Trophoblast cell (in vitro differentiated cells and primary cell): ENCODE results near the gene BOC.

ENCODE experiments used
- DNase-seq, 2 donors: peaks; one replicate each; pipeline ENCODE4 v3.0.0-alpha.2; 2016
- H2AFZ ChIP-seq: 2 replicates; pipeline ENCODE4 v1.6.1; 2013; ENCODE audit warnings: low read length, moderate library complexity, mild to moderate bottlenecking; ENCODE audit not compliant: insufficient read depth, poor library complexity
- H2AK5ac ChIP-seq: 2 replicates; pipeline ENCODE4 v1.6.1; 2013; ENCODE audit warnings: mild to moderate bottlenecking, low read length
- H2BK120ac ChIP-seq: 2 replicates; pipeline ENCODE4 v1.6.1; 2013; ENCODE audit warnings: low read length, mild to moderate bottlenecking, moderate library complexity; ENCODE audit not compliant: insufficient read depth, poor library complexity
- H2BK12ac ChIP-seq: 2 replicates; pipeline ENCODE4 v1.6.1; 2013; ENCODE audit warnings: mild to moderate bottlenecking, low read length, moderate library complexity
- H2BK5ac ChIP-seq: 2 replicates; pipeline ENCODE4 v1.6.1; 2013; ENCODE audit warnings: low read length, low read depth, moderate library complexity, mild to moderate bottlenecking; ENCODE audit not compliant: poor library complexity
- H3K14ac ChIP-seq: 2 replicates; pipeline ENCODE4 v1.6.1; 2013; ENCODE audit warnings: mild to moderate bottlenecking, low read length
- H3K18ac ChIP-seq: 2 replicates; pipeline ENCODE4 v1.6.1; 2013; ENCODE audit warnings: mild to moderate bottlenecking, low read length
- H3K23ac ChIP-seq: 2 replicates; pipeline ENCODE4 v1.6.1; 2013; ENCODE audit warnings: low read length
- H3K27ac ChIP-seq: 2 replicates; pipeline ENCODE4 v1.5.1; 2013; ENCODE audit warnings: low read depth, mild to moderate bottlenecking, inconsistent platforms, low read length, moderate library complexity
- H3K27me3 ChIP-seq: 2 replicates; pipeline ENCODE4 v1.6.1; 2013; ENCODE audit warnings: inconsistent platforms, mild to moderate bottlenecking, low read length, moderate library complexity; ENCODE audit not compliant: insufficient read depth
- H3K36me3 ChIP-seq, 2 experiments: 1 replicate in 1 of 2; 2 replicates in 1 of 2; pipeline ENCODE4 v1.6.1; 2013; ENCODE audit warnings: low read length in 2 of 2, mild to moderate bottlenecking in 2 of 2, moderate library complexity in 1 of 2; ENCODE audit not compliant: insufficient read depth in 2 of 2, control insufficient read depth in 1 of 2
- H3K4ac ChIP-seq: 2 replicates; pipeline ENCODE4 v1.6.1; 2013; ENCODE audit warnings: low read depth, mild to moderate bottlenecking, low read length, moderate library complexity
- H3K4me1 ChIP-seq, 2 experiments: 1 replicate in 1 of 2; 2 replicates in 1 of 2; pipeline ENCODE4 v1.6.1; 2013; ENCODE audit warnings: low read length in 2 of 2, mild to moderate bottlenecking in 2 of 2, moderate library complexity in 1 of 2; ENCODE audit not compliant: insufficient read depth in 2 of 2, control insufficient read depth in 1 of 2
- H3K4me2 ChIP-seq: 2 replicates; pipeline ENCODE4 v1.6.1; 2013; ENCODE audit warnings: inconsistent platforms, mild to moderate bottlenecking, low read length, moderate library complexity
- H3K4me3 ChIP-seq: 2 replicates; pipeline ENCODE4 v1.5.1; 2013; ENCODE audit warnings: mild to moderate bottlenecking, low read depth, low read length, inconsistent platforms
- H3K79me1 ChIP-seq: one replicate; pipeline ENCODE4 v1.6.1; 2013; ENCODE audit warnings: low read length
- H3K79me2 ChIP-seq: 2 replicates; pipeline ENCODE4 v1.6.1; 2013; ENCODE audit warnings: low read length, mild to moderate bottlenecking; ENCODE audit not compliant: control insufficient read depth, insufficient read depth, poor library complexity
- H3K9ac ChIP-seq: 2 replicates; pipeline ENCODE4 v1.6.1; 2013; ENCODE audit warnings: mild to moderate bottlenecking, low read length
- H3K9me3 ChIP-seq: 2 replicates; pipeline ENCODE4 v1.6.1; 2013; ENCODE audit warnings: low read depth, mild to moderate bottlenecking, control low read depth, inconsistent platforms, low read length; ENCODE audit not compliant: insufficient read depth
- H4K12ac ChIP-seq: 2 replicates; pipeline ENCODE4 v1.6.1; 2013; ENCODE audit warnings: low read depth, mild to moderate bottlenecking, low read length, moderate library complexity
- H4K8ac ChIP-seq: 2 replicates; pipeline ENCODE4 v1.6.1; 2013; ENCODE audit warnings: low read depth, mild to moderate bottlenecking, low read length, moderate library complexity
- H4K91ac ChIP-seq: one replicate; pipeline ENCODE4 v1.6.1; 2013; ENCODE audit warnings: low read depth, mild to moderate bottlenecking, low read length, moderate library complexity
- WGBS: extraction: QIAGEN DNeasy Blood & Tissue Kit; methylation state at CpG from one replicate; pipeline ENCODE4 v1.1.7; 2013; ENCODE audit warnings: missing lambda C conversion rate; ENCODE audit not compliant: insufficient read length, insufficient coverage; ENCODE audit errors: extremely low coverage; 5-methylcytosine and 5-hydroxymethylcytosine counted together

Gene BOC

GRCh38 chr3:113226491-113226890 lies 15.1 kb downstream of the BOC start:
- Histone ChIP-seq H3K4ac (no peak overlapping the region), H2AFZ (no peak overlapping the region), H3K23ac (no peak overlapping the region), H2BK120ac (no peak overlapping the region), H3K27ac (no peak overlapping the region), H2BK5ac (no peak overlapping the region), H3K27me3 (no peaks in the 10 kb centered on the region), H3K9me3 (peaks cover 1% of the 10 kb centered on the region), H3K18ac (no peak overlapping the region), H3K9ac (no peak overlapping the region), H3K4me3 (no peak overlapping the region), H3K79me1 (no peaks in the 10 kb centered on the region), H2AK5ac (no peak overlapping the region), H3K79me2 (no peaks in the 10 kb centered on the region), H3K4me2 (no peak overlapping the region), H3K4me1 (peaks cover 4 to 21% of the 10 kb centered on the region in 2 experiments), H4K8ac (no peak overlapping the region), H2BK12ac (no peak overlapping the region), H3K14ac (no peak overlapping the region), H3K36me3 (peaks cover 19 to 23% of the 10 kb centered on the region in 2 experiments), H4K91ac (no peak overlapping the region), H4K12ac (no peak overlapping the region)
- no peak for DNase-seq
- no CpG with 5 or more reads among the region's 3 CpGs for WGBS

- Histone ChIP-seq H2AK5ac (no peak overlapping the region), H3K23ac (no peak overlapping the region), H4K91ac (no peak overlapping the region), H3K27ac (no peak overlapping the region), H2AFZ (no peak overlapping the region), H3K9me3 (peaks cover 1% of the 10 kb centered on the region), H3K4me3 (no peak overlapping the region), H4K12ac (no peak overlapping the region), H3K14ac (no peak overlapping the region), H3K79me1 (no peaks in the 10 kb centered on the region), H3K79me2 (no peaks in the 10 kb centered on the region), H2BK120ac (no peak overlapping the region), H3K36me3 (peaks cover 19 to 23% of the 10 kb centered on the region in 2 experiments), H3K4me1 (peaks cover 4 to 18% of the 10 kb centered on the region in 2 experiments), H3K4me2 (no peak overlapping the region), H3K27me3 (no peaks in the 10 kb centered on the region), H2BK5ac (no peak overlapping the region), H3K9ac (no peak overlapping the region), H4K8ac (no peak overlapping the region), H3K18ac (peak overlapping the region; percentile 38), H2BK12ac (no peak overlapping the region), H3K4ac (no peak overlapping the region)
- no peak for DNase-seq
- no CpG with 5 or more reads among the region's 1 CpG for WGBS
Measured at GRCh38 chr3:113227146-113227545, 15.8 kb downstream of the BOC start.

GRCh38 chr3:113228498-113229286 lies 17.3 kb downstream of the BOC start:
- Histone ChIP-seq H3K23ac (no peak overlapping the region), H2BK120ac (no peak overlapping the region)

GRCh38 chr3:113231391-113231790 lies 20.0 kb downstream of the BOC start:
- H3K9me3 ChIP-seq, result peaks cover 1% of the 10 kb centered on the region
- H3K4ac ChIP-seq, result no peak overlapping the region
- no peak overlapping the region for H3K18ac ChIP-seq
- no peak overlapping the region for H3K4me2 ChIP-seq
- no peak overlapping the region for H2BK120ac ChIP-seq
- peaks cover 2% of the 10 kb centered on the region for H3K79me1 ChIP-seq
- no peak for DNase-seq
- H2AFZ ChIP-seq, result no peak overlapping the region
- H2BK12ac ChIP-seq, result no peak overlapping the region
- no peak overlapping the region for H3K27ac ChIP-seq
- no peak overlapping the region for H3K23ac ChIP-seq
- peaks cover 4 to 13% of the 10 kb centered on the region in 2 experiments for H3K4me1 ChIP-seq
- no peak overlapping the region for H4K12ac ChIP-seq
- peaks cover 9 to 14% of the 10 kb centered on the region in 2 experiments for H3K36me3 ChIP-seq
- no peak overlapping the region for H3K4me3 ChIP-seq
- H3K79me2 ChIP-seq, result no peaks in the 10 kb centered on the region
- H3K27me3 ChIP-seq, result no peaks in the 10 kb centered on the region
- WGBS, result no CpG with 5 or more reads among the region's 1 CpG
- H4K8ac ChIP-seq, result no peak overlapping the region
- no peak overlapping the region for H3K9ac ChIP-seq
- H2AK5ac ChIP-seq, result no peak overlapping the region
- H4K91ac ChIP-seq, result no peak overlapping the region
- no peak overlapping the region for H2BK5ac ChIP-seq
- no peak overlapping the region for H3K14ac ChIP-seq

More at GRCh38 chr3:113228498-113229286, 17.3 kb downstream of the BOC start:
- DNase-seq, result no peak
- Histone ChIP-seq H3K79me1 (no peaks in the 10 kb centered on the region), H3K4ac (no peak overlapping the region), H2AFZ (no peak overlapping the region), H3K4me1 (peaks cover 4 to 15% of the 10 kb centered on the region in 2 experiments), H3K4me2 (no peak overlapping the region), H2BK12ac (no peak overlapping the region), H3K27ac (no peak overlapping the region), H3K79me2 (no peaks in the 10 kb centered on the region), H4K91ac (no peak overlapping the region), H4K12ac (no peak overlapping the region), H3K18ac (no peak overlapping the region), H3K9ac (no peak overlapping the region), H4K8ac (no peak overlapping the region), H2AK5ac (no peak overlapping the region), H2BK5ac (no peak overlapping the region), H3K14ac (no peak overlapping the region), H3K36me3 (peaks cover 16 to 20% of the 10 kb centered on the region in 2 experiments), H3K4me3 (no peak overlapping the region), H3K27me3 (no peaks in the 10 kb centered on the region), H3K9me3 (peaks cover 1% of the 10 kb centered on the region)
- no CpG with 5 or more reads among the region's 6 CpGs for WGBS
